Type B pancreatic cell (in vitro differentiated cells): Measurements from ENCODE around the gene ZCCHC14. TPM values are rescaled to one million over a fixed set of nuclear protein-coding genes. Genes with fewer than 3 reads are reported as not detected.
A peak's percentile ranks its signal among the peaks of the same experiment; 100 is the strongest.

ENCODE experiments used
- DNase-seq: peaks from one replicate; pipeline ENCODE4 v3.0.0; 2021; ENCODE audit warnings: mixed read lengths; ENCODE audit not compliant: unreplicated experiment; ENCODE audit errors: extremely low spot score
- H3K27ac Mint-ChIP-seq: 2 replicates; pipeline ENCODE4 v1.8.0; 2021; ENCODE audit warnings: mild to moderate bottlenecking, mixed read lengths
- H3K27me3 Mint-ChIP-seq: 2 replicates; pipeline ENCODE4 v1.8.0; 2021; ENCODE audit warnings: mixed read lengths
- H3K36me3 Mint-ChIP-seq: 2 replicates; pipeline ENCODE4 v1.8.0; 2021; ENCODE audit warnings: mixed read lengths
- H3K4me1 Mint-ChIP-seq: one replicate; pipeline ENCODE4 v1.8.0; 2021; ENCODE audit warnings: mixed read lengths; ENCODE audit not compliant: unreplicated experiment
- H3K4me3 Mint-ChIP-seq: 2 replicates; pipeline ENCODE4 v1.8.0; 2021; ENCODE audit warnings: mild to moderate bottlenecking, mixed read lengths
- H3K9me3 Mint-ChIP-seq: 2 replicates; pipeline ENCODE4 v1.8.0; 2021; ENCODE audit warnings: mixed read lengths
- CTCF ChIP-seq: fragments of 200-600 bp; sonication (generic); conservative IDR thresholded peaks from 2 replicates; pipeline ENCODE4 v1.5.0; 2021; ENCODE audit warnings: antibody characterized with exemption, mild to moderate bottlenecking
- total RNA-seq: library from RNA; stranded (reverse); gene quantifications from 2 replicates; pipeline ENCODE4 v1.2.1, GENCODE V29; 2021; ENCODE audit warnings: low replicate concordance

Gene ZCCHC14
- total RNA-seq, 1 donor from 2014 or later, result 32.3 TPM

- peak overlapping the region; percentile 71 for H3K27ac Mint-ChIP-seq
- H3K9me3 Mint-ChIP-seq, result no peaks in the 10 kb centered on the region
- DNase-seq, result no peak
- no peak for TF ChIP-seq CTCF
- no peaks in the 10 kb centered on the region for H3K36me3 Mint-ChIP-seq
- peaks cover 17% of the 10 kb centered on the region for H3K4me1 Mint-ChIP-seq
- no peak overlapping the region for H3K4me3 Mint-ChIP-seq
- H3K27me3 Mint-ChIP-seq, result no peaks in the 10 kb centered on the region
Measured at GRCh38 chr16:87457709-87458423, 35.0 kb downstream of the ZCCHC14 start.

- H3K4me3 Mint-ChIP-seq, result no peak overlapping the region
- DNase-seq, result no peak
- peaks cover 19% of the 10 kb centered on the region for H3K4me1 Mint-ChIP-seq
- H3K9me3 Mint-ChIP-seq, result no peaks in the 10 kb centered on the region
- no peak for TF ChIP-seq CTCF
- H3K27ac Mint-ChIP-seq, result no peak overlapping the region
- no peaks in the 10 kb centered on the region for H3K27me3 Mint-ChIP-seq
- no peaks in the 10 kb centered on the region for H3K36me3 Mint-ChIP-seq
Measured at GRCh38 chr16:87457061-87457611, 35.7 kb downstream of the ZCCHC14 start.

GRCh38 chr16:87454391-87454790 is 38.4 kb downstream of the ZCCHC14 start:
- H3K4me1 Mint-ChIP-seq, result peaks cover 22% of the 10 kb centered on the region
- no peak overlapping the region for H3K4me3 Mint-ChIP-seq
- no peaks in the 10 kb centered on the region for H3K27me3 Mint-ChIP-seq
- TF ChIP-seq CTCF, result no peak
- no peaks in the 10 kb centered on the region for H3K9me3 Mint-ChIP-seq
- H3K36me3 Mint-ChIP-seq, result peaks cover 6% of the 10 kb centered on the region
- DNase-seq, result no peak
- no peak overlapping the region for H3K27ac Mint-ChIP-seq

- no peak for TF ChIP-seq CTCF
- no peak for DNase-seq
- Mint-ChIP-seq H3K27me3 (no peaks in the 10 kb centered on the region), H3K4me1 (peaks cover 22% of the 10 kb centered on the region), H3K27ac (no peak overlapping the region), H3K4me3 (no peak overlapping the region), H3K9me3 (no peaks in the 10 kb centered on the region), H3K36me3 (peaks cover 13% of the 10 kb centered on the region)
Measured at GRCh38 chr16:87453326-87453725, 39.5 kb downstream of the ZCCHC14 start.

- Mint-ChIP-seq H3K4me3 (no peak overlapping the region), H3K36me3 (peaks cover 28% of the 10 kb centered on the region), H3K4me1 (peaks cover 10% of the 10 kb centered on the region), H3K27ac (no peak overlapping the region), H3K9me3 (no peaks in the 10 kb centered on the region), H3K27me3 (no peaks in the 10 kb centered on the region)
- no peak for TF ChIP-seq CTCF
- DNase-seq, result no peak
Measured at GRCh38 chr16:87451563-87452210, 41.1 kb downstream of the ZCCHC14 start.
